ENCODE measurements around the gene ONECUT3.

ONECUT3 gene

GRCh38 chr19:1742989-1743696, 10.2 kb upstream of the ONECUT3 start:
- DNase-seq, result no peak

GRCh38 chr19:1744133-1744665, 9.1 kb upstream of the ONECUT3 start:
- no peak for DNase-seq

- no peak for DNase-seq
Measured at GRCh38 chr19:1744822-1745563, 8.3 kb upstream of the ONECUT3 start.

GRCh38 chr19:1745589-1746031, 7.7 kb upstream of the ONECUT3 start:
- DNase-seq, result no peak

- no peak for DNase-seq
Measured at GRCh38 chr19:1746401-1747284, 6.7 kb upstream of the ONECUT3 start.

GRCh38 chr19:1747285-1748114, 5.8 kb upstream of the ONECUT3 start:
- no peak for DNase-seq

- DNase-seq, result no peak
Measured at GRCh38 chr19:1748115-1748872, 5.0 kb upstream of the ONECUT3 start.

GRCh38 chr19:1748873-1749341, 4.4 kb upstream of the ONECUT3 start:
- no peak for DNase-seq

GRCh38 chr19:1749373-1750342, 3.6 kb upstream of the ONECUT3 start:
- no peak for DNase-seq

- no peak for DNase-seq
Measured at GRCh38 chr19:1750343-1751021, 2.8 kb upstream of the ONECUT3 start.

- DNase-seq, result no peak
Measured at GRCh38 chr19:1751367-1752008, 1.8 kb upstream of the ONECUT3 start.

GRCh38 chr19:1752009-1752756, 1.1 kb upstream of the ONECUT3 start:
- DNase-seq, result no peak

- DNase-seq, result no peak
Measured at GRCh38 chr19:1754018-1754635, 821 bp downstream of the ONECUT3 start.

GRCh38 chr19:1754636-1755466, 1.5 kb downstream of the ONECUT3 start:
- DNase-seq, result no peak

GRCh38 chr19:1755467-1756171, 2.3 kb downstream of the ONECUT3 start:
- no peak for DNase-seq

GRCh38 chr19:1756264-1756663, 3.0 kb downstream of the ONECUT3 start:
- DNase-seq, result no peak
